ENCODE data around the gene SHC3. TPM values are rescaled to one million over a fixed set of nuclear protein-coding genes. Genes with fewer than 3 reads are reported as not detected.
"Not testable (repeated sequence)": the region's sequence is repeated elsewhere in the genome, so short reads cannot be mapped to it uniquely, and the experiment has no call there.

SHC3 gene
- total RNA-seq, 1 experiment from 2014 or later: 4.0 TPM

- Mint-ChIP-seq H3K36me3 (ENCODE audit: insufficient read depth, unreplicated experiment) (no peaks in the 10 kb centered on the region), H3K27ac (ENCODE audit: unreplicated experiment) (no peak overlapping the region), H3K4me3 (ENCODE audit: low read depth, unreplicated experiment) (no peak overlapping the region), H3K9me3 (ENCODE audit: low read depth, unreplicated experiment) (no peaks in the 10 kb centered on the region), H3K4me1 (ENCODE audit: low read depth, unreplicated experiment) (no peaks in the 10 kb centered on the region), H3K27me3 (ENCODE audit: unreplicated experiment) (no peaks in the 10 kb centered on the region)
- TF ChIP-seq CTCF (IDR thresholded peaks at IDR 0.05; ENCODE audit: unreplicated experiment): no peak
- intact Hi-C loops (cut with micrococcal nuclease; ENCODE audit: unreplicated experiment): no loop called here
- DNase-seq: no peak
- no TSS peak for BruUV-seq (replicated peaks)
- CTCF ChIA-PET: no interaction called here
Observed at GRCh38 chr9:89215342-89215741, 36.7 kb upstream of the SHC3 start.

- no TSS peak for BruUV-seq (replicated peaks)
Observed at GRCh38 chr9:89213396-89213880, 34.8 kb upstream of the SHC3 start.

GRCh38 chr9:89212171-89212570, 33.6 kb upstream of the SHC3 start:
- no TSS peak for BruUV-seq (replicated peaks)
- H3K36me3 Mint-ChIP-seq (ENCODE audit: insufficient read depth, unreplicated experiment): no peaks in the 10 kb centered on the region
- H3K9me3 Mint-ChIP-seq (ENCODE audit: low read depth, unreplicated experiment): no peaks in the 10 kb centered on the region
- no peaks in the 10 kb centered on the region for H3K4me1 Mint-ChIP-seq (ENCODE audit: low read depth, unreplicated experiment)
- H3K27me3 Mint-ChIP-seq (ENCODE audit: unreplicated experiment): no peaks in the 10 kb centered on the region
- no peak overlapping the region for H3K4me3 Mint-ChIP-seq (ENCODE audit: low read depth, unreplicated experiment)
- intact Hi-C loops (cut with micrococcal nuclease; ENCODE audit: unreplicated experiment): no loop called here
- CTCF ChIA-PET: no interaction called here
- no peak for TF ChIP-seq CTCF (IDR thresholded peaks at IDR 0.05; ENCODE audit: unreplicated experiment)
- no peak for DNase-seq
- no peak overlapping the region for H3K27ac Mint-ChIP-seq (ENCODE audit: unreplicated experiment)

More at GRCh38 chr9:89213396-89213880, 34.8 kb upstream of the SHC3 start:
- TF ChIP-seq CTCF (IDR thresholded peaks at IDR 0.05; ENCODE audit: unreplicated experiment): no peak
- Mint-ChIP-seq H3K4me3 (ENCODE audit: low read depth, unreplicated experiment) (no peak overlapping the region), H3K36me3 (ENCODE audit: insufficient read depth, unreplicated experiment) (no peaks in the 10 kb centered on the region), H3K27ac (ENCODE audit: unreplicated experiment) (no peak overlapping the region), H3K27me3 (ENCODE audit: unreplicated experiment) (no peaks in the 10 kb centered on the region), H3K4me1 (ENCODE audit: low read depth, unreplicated experiment) (no peaks in the 10 kb centered on the region), H3K9me3 (ENCODE audit: low read depth, unreplicated experiment) (no peaks in the 10 kb centered on the region)
- intact Hi-C loops (cut with micrococcal nuclease; ENCODE audit: unreplicated experiment): no loop called here
- CTCF ChIA-PET: no interaction called here
- no peak for DNase-seq

- BruUV-seq (replicated peaks); intact Hi-C loops (cut with micrococcal nuclease; ENCODE audit: unreplicated experiment): not testable (repeated sequence)
- CTCF ChIA-PET: interaction anchor here (0.7 kb wide), 1 partner anchor 70 kb away, joined by 3 read pairs; no protein-coding TSS in a partner anchor
Observed at GRCh38 chr9:89209311-89209710, 30.7 kb upstream of the SHC3 start.

GRCh38 chr9:89207026-89207425, 28.4 kb upstream of the SHC3 start:
- intact Hi-C loops (cut with micrococcal nuclease; ENCODE audit: unreplicated experiment): no loop called here
- no peak for DNase-seq
- no peaks in the 10 kb centered on the region for H3K27me3 Mint-ChIP-seq (ENCODE audit: unreplicated experiment)
- TF ChIP-seq CTCF (IDR thresholded peaks at IDR 0.05; ENCODE audit: unreplicated experiment): no peak
- CTCF ChIA-PET: no interaction called here
- H3K4me1 Mint-ChIP-seq (ENCODE audit: low read depth, unreplicated experiment): no peaks in the 10 kb centered on the region
- no peaks in the 10 kb centered on the region for H3K36me3 Mint-ChIP-seq (ENCODE audit: insufficient read depth, unreplicated experiment)
- peaks cover 3% of the 10 kb centered on the region for H3K9me3 Mint-ChIP-seq (ENCODE audit: low read depth, unreplicated experiment)
- BruUV-seq (replicated peaks): no TSS peak
- no peak overlapping the region for H3K27ac Mint-ChIP-seq (ENCODE audit: unreplicated experiment)
- no peak overlapping the region for H3K4me3 Mint-ChIP-seq (ENCODE audit: low read depth, unreplicated experiment)

More at GRCh38 chr9:89209311-89209710, 30.7 kb upstream of the SHC3 start:
- not testable (repeated sequence) for H3K36me3 Mint-ChIP-seq (ENCODE audit: insufficient read depth, unreplicated experiment); H3K4me1 Mint-ChIP-seq (ENCODE audit: low read depth, unreplicated experiment); H3K9me3 Mint-ChIP-seq (ENCODE audit: low read depth, unreplicated experiment); H3K27ac Mint-ChIP-seq (ENCODE audit: unreplicated experiment); DNase-seq; H3K4me3 Mint-ChIP-seq (ENCODE audit: low read depth, unreplicated experiment); H3K27me3 Mint-ChIP-seq (ENCODE audit: unreplicated experiment)

All from Calu3 (cell line).